Measurements from ENCODE around the gene IRX5. TPM values are rescaled to one million over a fixed set of nuclear protein-coding genes. Genes with fewer than 3 reads are reported as not detected.
A peak's percentile ranks its signal among the peaks of the same experiment; 100 is the strongest.

The IRX5 gene
- total RNA-seq, 6 donors from 2014 or later, result 15.2 to 45.6 (median 31.9) TPM

GRCh38 chr16:54928411-54929089 is 2.1 kb upstream of the IRX5 start:
- peak overlapping the region; percentile 73 to 89 (median 79) for H3K27ac ChIP-seq
- peaks cover 0 to 3% (median 0%) of the 10 kb centered on the region in 4 donors for H3K36me3 ChIP-seq
- peak overlapping the region; percentile 47 to 74 (median 72) for H3K4me3 ChIP-seq
- peak in 1 of 2 donors; percentile 66 for ATAC-seq (ENCODE audit: low FRiP score in 2 of 2)
- peaks cover 0 to 36% (median 22%) of the 10 kb centered on the region in 4 donors for H3K27me3 ChIP-seq
- no peaks in the 10 kb centered on the region for H3K9me3 ChIP-seq
- DNase-seq, result peak; percentile 79 to 95
- peaks cover 20 to 32% (median 25%) of the 10 kb centered on the region in 4 donors for H3K4me1 ChIP-seq
- 0 to 1% methylated on average over 19 to 25 of the region's 101 CpGs for WGBS, 2 donors
- TF ChIP-seq POLR2A (IDR thresholded peaks at IDR 0.05) (peak in 1 of 4 donors; percentile 56), EP300 (IDR thresholded peaks at IDR 0.05) (no peak)
- TF ChIP-seq, protein P1, sequence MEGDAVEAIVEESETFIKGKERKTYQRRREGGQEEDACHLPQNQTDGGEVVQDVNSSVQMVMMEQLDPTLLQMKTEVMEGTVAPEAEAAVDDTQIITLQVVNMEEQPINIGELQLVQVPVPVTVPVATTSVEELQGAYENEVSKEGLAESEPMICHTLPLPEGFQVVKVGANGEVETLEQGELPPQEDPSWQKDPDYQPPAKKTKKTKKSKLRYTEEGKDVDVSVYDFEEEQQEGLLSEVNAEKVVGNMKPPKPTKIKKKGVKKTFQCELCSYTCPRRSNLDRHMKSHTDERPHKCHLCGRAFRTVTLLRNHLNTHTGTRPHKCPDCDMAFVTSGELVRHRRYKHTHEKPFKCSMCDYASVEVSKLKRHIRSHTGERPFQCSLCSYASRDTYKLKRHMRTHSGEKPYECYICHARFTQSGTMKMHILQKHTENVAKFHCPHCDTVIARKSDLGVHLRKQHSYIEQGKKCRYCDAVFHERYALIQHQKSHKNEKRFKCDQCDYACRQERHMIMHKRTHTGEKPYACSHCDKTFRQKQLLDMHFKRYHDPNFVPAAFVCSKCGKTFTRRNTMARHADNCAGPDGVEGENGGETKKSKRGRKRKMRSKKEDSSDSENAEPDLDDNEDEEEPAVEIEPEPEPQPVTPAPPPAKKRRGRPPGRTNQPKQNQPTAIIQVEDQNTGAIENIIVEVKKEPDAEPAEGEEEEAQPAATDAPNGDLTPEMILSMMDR (IDR thresholded peaks at IDR 0.05), result peak in 4 of 6 experiments; percentile 55 to 77 (median 62)

- WGBS, 2 donors, result 0 to 2% methylated on average over 54 to 65 of the region's 73 CpGs
Observed at GRCh38 chr16:54929090-54930004, 1.3 kb upstream of the IRX5 start.

DNA sequence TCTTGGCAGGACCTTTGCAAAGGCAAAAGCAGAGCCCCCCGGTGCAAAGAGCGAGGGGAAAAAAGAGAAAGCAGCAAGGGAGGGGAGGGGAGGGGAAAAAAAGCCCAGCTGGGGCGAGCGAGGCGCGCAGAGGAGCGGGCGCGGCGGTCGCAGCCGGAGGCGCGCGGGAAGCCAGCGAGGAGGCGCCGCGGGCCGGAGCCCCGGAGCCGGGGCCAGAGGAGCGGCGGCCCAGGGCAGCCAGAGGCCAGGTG is 129 bp downstream of the IRX5 start:
- Histone ChIP-seq H3K27ac (peak overlapping the region; percentile 82 to 86 (median 83)), H3K36me3 (peaks cover 0 to 4% (median 0%) of the 10 kb centered on the region in 4 donors), H3K4me3 (peak overlapping the region; percentile 54 to 74 (median 72)), H3K9me3 (no peaks in the 10 kb centered on the region), H3K27me3 (peaks cover 0 to 51% (median 31%) of the 10 kb centered on the region in 4 donors), H3K4me1 (peaks cover 20 to 32% (median 25%) of the 10 kb centered on the region in 4 donors)
- TF ChIP-seq POLR2A (IDR thresholded peaks at IDR 0.05), result no peak
- ATAC-seq (ENCODE audit: low FRiP score in 2 of 2), result no peak
- 0 to 4% methylated on average over 5 to 10 of the region's 24 CpGs for WGBS, 2 donors
- no peak for DNase-seq

More at GRCh38 chr16:54929090-54930004, 1.3 kb upstream of the IRX5 start:
- H3K4me3 ChIP-seq, result peak overlapping the region; percentile 54 to 74 (median 72)
- ATAC-seq (ENCODE audit: low FRiP score in 2 of 2), result peak; percentile 94 to 98
- H3K9me3 ChIP-seq, result no peaks in the 10 kb centered on the region
- peaks cover 0 to 41% (median 23%) of the 10 kb centered on the region in 4 donors for H3K27me3 ChIP-seq
- peak; percentile 99 for DNase-seq
- peak overlapping the region; percentile 82 to 89 (median 85) for H3K27ac ChIP-seq
- peaks cover 0 to 4% (median 0%) of the 10 kb centered on the region in 4 donors for H3K36me3 ChIP-seq
- peaks cover 20 to 32% (median 25%) of the 10 kb centered on the region in 4 donors for H3K4me1 ChIP-seq
- TF ChIP-seq, protein P1 (IDR thresholded peaks at IDR 0.05), result peak in 3 of 6 experiments; percentile 8 to 25 (median 24)
- TF ChIP-seq POLR2AphosphoS5 (IDR thresholded peaks at IDR 0.05) (peak; percentile 38 to 45), POLR2A (IDR thresholded peaks at IDR 0.05) (peak in 3 of 4 donors; percentile 56 to 76 (median 56)), EP300 (IDR thresholded peaks at IDR 0.05) (peak in 1 of 4 donors; percentile 27)

GRCh38 chr16:54931120-54932014 is 702 bp downstream of the IRX5 start:
- peak overlapping the region; percentile 82 to 86 (median 83) for H3K27ac ChIP-seq
- peaks cover 0 to 55% (median 32%) of the 10 kb centered on the region in 4 donors for H3K27me3 ChIP-seq
- TF ChIP-seq, protein P1 (IDR thresholded peaks at IDR 0.05), result no peak
- no peak for TF ChIP-seq POLR2A (IDR thresholded peaks at IDR 0.05)
- TF ChIP-seq EP300 (IDR thresholded peaks at IDR 0.05), result no peak
- no peak for TF ChIP-seq POLR2AphosphoS5 (IDR thresholded peaks at IDR 0.05)
- peak overlapping the region; percentile 36 to 74 (median 72) for H3K4me3 ChIP-seq
- no peaks in the 10 kb centered on the region for H3K9me3 ChIP-seq
- H3K36me3 ChIP-seq, result peaks cover 0 to 4% (median 0%) of the 10 kb centered on the region in 4 donors
- ATAC-seq (ENCODE audit: low FRiP score in 2 of 2), result no peak
- peaks cover 20 to 35% (median 28%) of the 10 kb centered on the region in 4 donors for H3K4me1 ChIP-seq
- 10% methylated on average over 23 to 50 of the region's 91 CpGs for WGBS, 2 donors
- DNase-seq, result peak in 1 of 2 donors; percentile 89

Measured in upper lobe of left lung (tissue), 6 donors.